Fibroblast of pulmonary artery (primary cell): ENCODE data around the gene WDR45.

ENCODE experiments used
- DNase-seq: peaks from one replicate; pipeline ENCODE4 v3.0.0-alpha.2; 2010; ENCODE audit warnings: low read depth
- H3K4me3 ChIP-seq: replicated peaks from 2 replicates; pipeline ENCODE4 v1.5.1; 2011; ENCODE audit warnings: low read depth, mild to moderate bottlenecking, control low read depth, low read length, moderate library complexity
- TF ChIP-seq, protein P1 (sequence below): IDR thresholded peaks from 2 replicates; pipeline ENCODE4 v1.5.1; 2011; ENCODE audit warnings: mild to moderate bottlenecking, control low read depth, low read length, inconsistent platforms; ENCODE audit errors: missing control alignments

Gene WDR45

GRCh38 chrX:49039598-49040375 lies 39.9 kb downstream of the WDR45 start:
- H3K4me3 ChIP-seq = peak overlapping the region; percentile 68
- DNase-seq = peak; percentile 94
- TF ChIP-seq, protein P1, sequence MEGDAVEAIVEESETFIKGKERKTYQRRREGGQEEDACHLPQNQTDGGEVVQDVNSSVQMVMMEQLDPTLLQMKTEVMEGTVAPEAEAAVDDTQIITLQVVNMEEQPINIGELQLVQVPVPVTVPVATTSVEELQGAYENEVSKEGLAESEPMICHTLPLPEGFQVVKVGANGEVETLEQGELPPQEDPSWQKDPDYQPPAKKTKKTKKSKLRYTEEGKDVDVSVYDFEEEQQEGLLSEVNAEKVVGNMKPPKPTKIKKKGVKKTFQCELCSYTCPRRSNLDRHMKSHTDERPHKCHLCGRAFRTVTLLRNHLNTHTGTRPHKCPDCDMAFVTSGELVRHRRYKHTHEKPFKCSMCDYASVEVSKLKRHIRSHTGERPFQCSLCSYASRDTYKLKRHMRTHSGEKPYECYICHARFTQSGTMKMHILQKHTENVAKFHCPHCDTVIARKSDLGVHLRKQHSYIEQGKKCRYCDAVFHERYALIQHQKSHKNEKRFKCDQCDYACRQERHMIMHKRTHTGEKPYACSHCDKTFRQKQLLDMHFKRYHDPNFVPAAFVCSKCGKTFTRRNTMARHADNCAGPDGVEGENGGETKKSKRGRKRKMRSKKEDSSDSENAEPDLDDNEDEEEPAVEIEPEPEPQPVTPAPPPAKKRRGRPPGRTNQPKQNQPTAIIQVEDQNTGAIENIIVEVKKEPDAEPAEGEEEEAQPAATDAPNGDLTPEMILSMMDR = no peak

DNA sequence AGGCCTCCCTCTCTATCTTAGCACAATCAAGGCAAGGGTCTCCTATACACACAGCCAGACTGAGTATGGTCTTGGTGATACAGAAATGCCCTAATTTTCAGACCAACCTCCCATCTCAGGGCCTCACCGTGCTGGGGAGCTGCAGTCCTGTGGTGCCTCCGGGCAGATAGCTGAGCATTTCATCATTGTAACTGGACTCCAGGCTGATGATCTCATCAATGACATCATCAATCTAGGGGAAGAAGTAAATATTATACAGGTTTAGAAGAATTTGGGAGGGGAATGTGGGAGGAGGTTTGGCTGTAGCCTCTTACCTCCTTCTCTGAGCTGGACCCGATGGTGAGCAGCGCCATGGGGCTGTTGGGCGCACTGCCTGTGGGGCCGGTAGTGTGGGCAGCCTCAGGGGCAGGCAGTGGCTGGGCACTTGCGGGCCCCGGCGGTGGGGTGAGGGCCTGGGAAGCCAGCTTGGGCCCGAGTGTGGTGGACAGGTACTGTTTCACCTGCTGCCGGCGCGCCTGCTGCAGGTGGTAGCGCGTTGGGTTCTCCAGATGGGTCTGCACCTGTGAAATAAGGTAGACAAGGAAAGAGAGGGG lies 41.7 kb downstream of the WDR45 start:
- TF ChIP-seq, protein P1 = no peak
- DNase-seq = peak; percentile 55
- H3K4me3 ChIP-seq = no peak overlapping the region

DNA sequence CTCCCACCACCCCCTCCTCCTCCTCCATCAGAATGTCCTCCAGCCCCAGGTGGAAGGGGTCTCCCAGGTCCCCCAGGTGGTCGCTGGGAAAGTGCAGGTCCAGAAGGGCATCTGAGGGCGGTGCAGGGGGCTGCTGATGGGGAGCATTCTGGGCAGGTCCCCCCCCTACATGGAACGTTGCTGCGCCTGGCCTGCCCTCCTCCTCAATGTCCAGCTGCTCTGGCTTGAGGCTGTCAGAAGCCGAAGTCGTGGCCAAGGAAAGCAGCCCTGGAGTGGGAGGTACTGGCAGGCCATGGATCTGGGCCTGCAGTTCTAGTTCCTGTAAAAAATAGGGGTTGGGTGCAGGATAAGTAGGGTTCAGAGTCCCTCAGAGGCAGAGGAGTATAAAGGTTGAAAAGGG lies 49.4 kb downstream of the WDR45 start:
- TF ChIP-seq, protein P1 = no peak
- no peak overlapping the region for H3K4me3 ChIP-seq
- DNase-seq = no peak

DNA sequence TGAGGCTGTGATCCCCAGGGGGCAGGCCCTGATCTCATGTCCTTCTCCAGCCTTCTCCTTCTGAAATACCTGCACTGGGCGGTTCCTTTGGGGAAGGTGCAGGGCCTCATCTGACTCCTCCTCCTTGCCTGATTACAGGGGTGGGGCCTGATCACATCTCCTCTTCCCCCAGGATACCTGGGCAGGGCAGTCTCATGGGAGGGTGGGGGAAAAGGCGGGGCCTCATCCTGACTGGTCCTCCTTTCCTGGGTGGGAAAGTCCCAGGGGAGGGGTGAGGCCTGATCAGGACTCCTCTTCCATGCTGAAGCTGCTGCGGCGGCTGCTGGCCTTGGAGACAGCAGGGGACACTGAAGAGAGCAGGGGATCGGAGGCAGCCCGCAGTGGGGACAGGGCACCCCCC lies 49.8 kb downstream of the WDR45 start:
- TF ChIP-seq, protein P1 = no peak
- DNase-seq = no peak
- H3K4me3 ChIP-seq = no peak overlapping the region
